T-helper 1 cell treated with Interleukin-12 subunit alpha and Interleukin-12 subunit beta and Interleukin-4 antibody, amounts not matched to agents 30 ng/mL and 1 ng/mL, for 36 hours (primary cell): ENCODE data around the gene ARL2BP. TPM values are rescaled to one million over a fixed set of nuclear protein-coding genes. Genes with fewer than 3 reads are reported as not detected.

Experiments
- intact Hi-C: fragments of 100-400 bp; cut with micrococcal nuclease; formaldehyde crosslinking; loops from one replicate; pipeline ENCODE4 v1.15.1; 2024
- total RNA-seq: library from RNA; stranded (reverse); gene quantifications from 2 replicates; pipeline ENCODE4 v1.2.3, GENCODE V29; 2022

Gene ARL2BP
- total RNA-seq, 1 donor from 2014 or later, result 41.5 TPM

- intact Hi-C loops, result no loop called here
Measured at GRCh38 chr16:57281791-57282190, 36.7 kb downstream of the ARL2BP start.

- intact Hi-C loops, result no loop called here
Measured at GRCh38 chr16:57282510-57283213, 37.6 kb downstream of the ARL2BP start.

GRCh38 chr16:57283214-57283958 lies 38.3 kb downstream of the ARL2BP start:
- intact Hi-C loops, result no loop called here

DNA sequence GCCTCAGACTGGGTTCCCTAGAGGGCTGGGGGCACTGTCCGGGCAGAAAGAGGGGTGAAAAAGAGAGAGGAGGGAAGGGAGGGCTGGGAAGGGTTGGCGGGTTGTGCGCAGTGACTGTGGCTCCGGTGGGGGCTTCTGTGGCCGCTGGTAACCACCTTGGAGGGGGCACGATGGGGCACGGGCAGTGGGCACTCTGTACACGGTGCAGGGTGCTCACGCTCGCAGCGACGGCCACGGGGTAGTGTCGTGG lies 38.8 kb downstream of the ARL2BP start:
- intact Hi-C loops, result loop anchor here (2.0 kb wide), 3 partner anchors 17 to 97 kb away; partner anchors contain the start of genes ARL2BP, PSME3IP1 and RSPRY1

GRCh38 chr16:57284209-57284951 lies 39.3 kb downstream of the ARL2BP start, which contains the start of gene PLLP:
TSS of gene PLLP (minus strand) at chr16:57284672. CDS start at chr16:57284540, 132 bp downstream.
- intact Hi-C loops, result loop anchor here (2.0 kb wide), 3 partner anchors 18 to 98 kb away; partner anchors contain the start of genes ARL2BP, PSME3IP1 and RSPRY1

- intact Hi-C loops, result loop anchor here (1.0 to 2.0 kb wide), 4 partner anchors 15 to 98 kb away; partner anchors contain the start of genes ARL2BP, PSME3IP1 and RSPRY1
Measured at GRCh38 chr16:57284952-57285363, 39.9 kb downstream of the ARL2BP start.

GRCh38 chr16:57285379-57285778 lies 40.3 kb downstream of the ARL2BP start:
- intact Hi-C loops, result loop anchor here (1.0 to 2.0 kb wide), 4 partner anchors 15 to 99 kb away; partner anchors contain the start of genes ARL2BP, PSME3IP1 and RSPRY1

- intact Hi-C loops, result no loop called here
Measured at GRCh38 chr16:57289391-57290257, 44.6 kb downstream of the ARL2BP start.

GRCh38 chr16:57297856-57298255 lies 52.8 kb downstream of the ARL2BP start:
- intact Hi-C loops, result no loop called here

DNA sequence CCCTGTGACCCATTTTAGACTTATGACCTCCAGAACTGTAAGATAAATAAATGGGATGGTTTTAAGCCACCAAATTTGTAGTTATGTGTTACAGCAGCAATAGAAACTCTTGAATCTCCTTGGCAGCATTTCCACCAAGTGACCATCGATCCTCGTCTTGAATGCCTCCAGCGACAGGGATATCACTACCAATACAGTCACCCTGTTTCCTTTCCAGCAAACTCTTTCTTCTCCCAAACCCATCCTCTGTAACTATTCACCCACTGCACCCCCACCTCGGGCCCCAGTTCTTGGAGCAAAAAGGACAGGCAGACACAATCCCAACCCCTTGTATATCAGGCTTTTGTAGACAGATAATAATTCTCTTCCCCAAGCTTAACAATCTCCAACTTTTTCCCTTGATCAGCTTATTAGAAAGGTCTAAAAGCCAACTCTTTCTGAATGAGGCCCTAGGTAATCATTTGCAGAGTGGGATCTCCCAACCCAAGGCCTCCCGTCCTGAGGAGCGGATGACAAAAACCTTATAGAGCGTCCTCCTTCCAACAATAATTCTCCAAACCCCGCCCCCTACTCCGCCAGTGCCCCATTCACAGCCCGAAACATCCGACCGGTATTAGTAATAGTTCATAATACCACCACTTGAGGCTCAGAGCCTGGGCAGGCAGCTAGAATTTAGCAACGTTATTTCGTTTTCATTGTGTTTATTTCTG lies 54.1 kb downstream of the ARL2BP start:
- intact Hi-C loops, result no loop called here

GRCh38 chr16:57299719-57300386 lies 54.8 kb downstream of the ARL2BP start:
- intact Hi-C loops, result loop anchor here (1.0 to 2.0 kb wide), 18 partner anchors 15 to 829 kb away; partner anchors contain the start of genes ARL2BP, CCDC102A, CFAP20 and CIAPIN1

DNA sequence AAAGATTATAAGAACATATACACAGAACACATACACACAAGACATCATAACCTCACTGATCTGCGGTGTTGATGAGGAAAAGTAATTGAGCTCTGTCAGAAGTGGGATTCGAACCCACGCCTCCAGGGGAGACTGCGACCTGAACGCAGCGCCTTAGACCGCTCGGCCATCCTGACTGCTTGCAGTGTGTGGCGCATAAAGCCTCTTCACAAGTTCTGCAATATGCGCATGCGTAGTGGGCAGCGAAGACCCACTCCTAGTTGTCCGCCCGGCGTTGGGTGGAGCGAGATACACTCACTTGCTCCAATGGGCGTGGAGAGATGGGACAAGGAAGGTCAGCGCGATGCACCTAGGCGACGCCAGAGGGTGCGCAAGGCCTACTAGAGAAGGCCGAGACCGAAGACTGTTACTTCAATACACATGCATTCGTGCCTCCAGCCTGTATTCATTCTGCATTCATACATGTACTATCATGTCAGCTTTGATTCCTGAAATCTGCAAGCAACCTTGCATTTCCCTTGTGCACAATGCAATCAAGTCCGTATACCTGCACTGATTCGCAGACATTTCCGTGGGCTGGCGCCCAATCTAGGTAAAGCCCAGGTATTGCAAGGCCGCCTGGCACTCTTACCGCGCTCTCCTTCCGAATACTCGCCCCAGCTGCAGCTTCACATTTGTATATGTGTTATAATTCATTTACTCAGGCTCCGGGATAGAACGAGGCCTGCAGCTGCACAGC lies 55.5 kb downstream of the ARL2BP start:
- intact Hi-C loops, result loop anchor here (1.0 to 2.0 kb wide), 18 partner anchors 14 to 829 kb away; partner anchors contain the start of genes ARL2BP, CCDC102A, CFAP20 and CIAPIN1

GRCh38 chr16:57301126-57301817 lies 56.2 kb downstream of the ARL2BP start:
- intact Hi-C loops, result loop anchor here (2.0 kb wide), 3 partner anchors 14 to 302 kb away; no protein-coding TSS in a partner anchor

Other genes with a start within 250 kb of the ARL2BP start
- 5.8 and 6.6 TPM in 2 replicates for gene CPNE2, start 152.7 kb upstream of the ARL2BP start, total RNA-seq
- gene PSME3IP1, start 59.2 kb upstream of the ARL2BP start, total RNA-seq, result 115 and 135 TPM in 2 replicates
- gene RSPRY1, start 58.9 kb upstream of the ARL2BP start, total RNA-seq, result 38.3 TPM in 2 replicates
- gene PLLP, start 39.4 kb downstream of the ARL2BP start, total RNA-seq, result 0.34 TPM in 2 replicates
- 0.63 and 0.71 TPM in 2 replicates for gene CCL22, start 113.5 kb downstream of the ARL2BP start, total RNA-seq
- gene CX3CL1, start 127.2 kb downstream of the ARL2BP start, total RNA-seq, result not detected in 2 replicates
- 0.56 and 0.98 TPM in 2 replicates for gene CCL17, start 159.5 kb downstream of the ARL2BP start, total RNA-seq
- 67.4 and 70.8 TPM in 2 replicates for gene CIAPIN1, start 202.1 kb downstream of the ARL2BP start, total RNA-seq
- gene COQ9, start 202.2 kb downstream of the ARL2BP start, total RNA-seq, result 39.1 and 41.3 TPM in 2 replicates
- gene POLR2C, start 217.4 kb downstream of the ARL2BP start, total RNA-seq, result 73.2 and 74.5 TPM in 2 replicates
- gene DOK4, start 241.2 kb downstream of the ARL2BP start, total RNA-seq, result 2.6 and 3.6 TPM in 2 replicates